ENCODE results near the gene DGLUCY.
"Not testable (repeated sequence)": the region's sequence is repeated elsewhere in the genome, so short reads cannot be mapped to it uniquely, and the experiment has no call there.

The DGLUCY gene

DNA sequence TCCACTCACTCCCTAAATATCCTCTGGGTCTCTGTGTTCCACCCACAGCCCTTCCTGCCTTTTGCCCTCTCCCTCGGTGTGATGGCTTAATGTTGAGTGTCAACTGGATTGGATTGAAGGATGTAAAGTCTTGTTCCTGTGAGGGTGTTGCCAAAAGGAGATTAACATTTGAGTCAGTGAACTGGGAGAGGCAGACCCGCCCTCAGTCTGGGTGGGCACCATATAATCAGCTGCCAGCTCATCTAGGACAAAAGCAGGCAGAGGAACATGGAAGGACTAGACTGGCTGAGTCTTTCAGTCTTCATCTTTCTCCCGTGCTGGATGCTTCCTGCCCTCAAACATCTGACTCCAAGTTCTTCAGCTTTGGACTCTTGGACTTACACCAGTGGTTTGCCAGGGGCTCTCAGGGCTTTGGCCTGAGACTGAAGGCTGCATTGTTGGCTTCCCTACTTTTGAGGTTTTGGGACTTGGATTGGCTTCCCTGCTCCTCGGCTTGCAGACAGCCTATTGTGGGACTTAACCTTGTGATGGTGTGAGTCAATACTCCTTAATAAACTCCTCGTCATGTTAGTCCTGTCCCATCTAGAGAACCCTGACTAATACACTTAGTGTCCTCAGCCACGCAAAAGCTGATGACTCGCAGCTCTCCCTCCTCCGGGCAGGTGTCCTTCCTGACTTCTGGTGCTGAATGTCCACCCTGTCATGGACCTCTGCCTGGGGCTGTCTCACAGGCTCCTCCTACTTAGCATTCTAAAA, 5.9 kb downstream of the DGLUCY start:
- TF ChIP-seq, protein P1, sequence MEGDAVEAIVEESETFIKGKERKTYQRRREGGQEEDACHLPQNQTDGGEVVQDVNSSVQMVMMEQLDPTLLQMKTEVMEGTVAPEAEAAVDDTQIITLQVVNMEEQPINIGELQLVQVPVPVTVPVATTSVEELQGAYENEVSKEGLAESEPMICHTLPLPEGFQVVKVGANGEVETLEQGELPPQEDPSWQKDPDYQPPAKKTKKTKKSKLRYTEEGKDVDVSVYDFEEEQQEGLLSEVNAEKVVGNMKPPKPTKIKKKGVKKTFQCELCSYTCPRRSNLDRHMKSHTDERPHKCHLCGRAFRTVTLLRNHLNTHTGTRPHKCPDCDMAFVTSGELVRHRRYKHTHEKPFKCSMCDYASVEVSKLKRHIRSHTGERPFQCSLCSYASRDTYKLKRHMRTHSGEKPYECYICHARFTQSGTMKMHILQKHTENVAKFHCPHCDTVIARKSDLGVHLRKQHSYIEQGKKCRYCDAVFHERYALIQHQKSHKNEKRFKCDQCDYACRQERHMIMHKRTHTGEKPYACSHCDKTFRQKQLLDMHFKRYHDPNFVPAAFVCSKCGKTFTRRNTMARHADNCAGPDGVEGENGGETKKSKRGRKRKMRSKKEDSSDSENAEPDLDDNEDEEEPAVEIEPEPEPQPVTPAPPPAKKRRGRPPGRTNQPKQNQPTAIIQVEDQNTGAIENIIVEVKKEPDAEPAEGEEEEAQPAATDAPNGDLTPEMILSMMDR (IDR thresholded peaks at IDR 0.05; ENCODE audit: low read depth, low read length) = no peak
- no peak overlapping the region for H3K4me3 ChIP-seq (ENCODE audit: low read depth, low read length)

DNA sequence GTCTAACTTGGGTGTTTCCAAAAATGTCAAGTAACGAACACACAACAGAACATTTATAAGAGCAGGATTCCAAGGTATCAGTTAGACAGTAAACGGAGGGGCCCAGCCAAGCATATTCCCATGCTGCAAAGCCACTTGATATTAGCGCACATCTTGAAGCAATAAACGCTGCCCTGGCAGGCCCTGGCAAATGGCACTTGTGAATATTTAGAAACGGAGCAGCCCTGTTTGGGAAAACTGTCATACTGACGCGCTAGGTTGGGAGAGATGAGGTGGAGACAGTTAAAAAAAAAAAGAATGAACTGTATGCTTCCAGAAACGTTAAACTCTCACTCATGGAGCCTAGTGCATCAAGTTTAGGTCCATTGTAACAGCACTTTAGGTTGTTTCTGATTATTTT, 9.3 kb downstream of the DGLUCY start:
- TF ChIP-seq, protein P1 (IDR thresholded peaks at IDR 0.05; ENCODE audit: low read depth, low read length) = no peak
- no peak overlapping the region for H3K4me3 ChIP-seq (ENCODE audit: low read depth, low read length)

DNA sequence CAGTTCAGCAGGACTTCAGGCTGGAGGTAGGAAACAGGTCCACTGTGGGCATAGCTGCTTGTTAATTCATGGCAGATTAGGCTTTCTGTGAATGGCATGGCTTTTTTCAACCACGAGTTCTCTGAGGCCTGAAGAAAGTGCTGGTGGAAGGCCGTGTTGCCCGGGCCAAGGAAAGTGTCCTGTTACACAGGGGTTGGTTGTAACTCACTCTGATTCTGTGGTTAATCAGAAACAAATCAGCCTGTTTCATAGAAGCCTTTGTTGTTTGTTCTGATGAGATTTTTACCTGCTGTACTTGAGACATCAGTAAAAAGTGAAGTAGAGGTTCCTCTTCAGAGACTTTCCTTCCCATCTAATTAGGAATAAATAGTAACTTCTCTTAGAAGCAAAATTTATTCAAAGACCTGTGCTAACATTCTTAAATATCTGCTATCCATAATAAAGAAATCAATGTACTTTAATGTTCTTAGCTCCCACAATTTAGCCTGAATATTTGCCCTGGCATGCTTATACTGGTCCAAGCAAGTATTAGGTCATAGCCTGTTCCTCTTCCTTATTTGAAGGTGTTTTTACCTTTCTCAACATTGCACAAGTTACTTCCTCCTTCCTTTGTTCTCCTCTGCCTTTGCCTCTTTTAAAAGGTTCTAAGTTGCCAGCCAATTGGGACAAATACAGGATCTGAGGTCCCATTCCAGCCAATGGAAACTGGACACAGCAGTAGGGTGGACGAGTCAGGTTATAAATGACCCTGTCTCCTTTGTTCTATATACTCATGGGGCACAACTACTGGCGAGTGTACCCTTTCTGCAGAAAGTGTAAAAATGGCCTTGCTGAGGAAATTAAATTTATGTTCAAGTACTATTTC, 10.8 kb downstream of the DGLUCY start:
- H3K4me3 ChIP-seq (ENCODE audit: low read depth, low read length) = not testable (repeated sequence)

DNA sequence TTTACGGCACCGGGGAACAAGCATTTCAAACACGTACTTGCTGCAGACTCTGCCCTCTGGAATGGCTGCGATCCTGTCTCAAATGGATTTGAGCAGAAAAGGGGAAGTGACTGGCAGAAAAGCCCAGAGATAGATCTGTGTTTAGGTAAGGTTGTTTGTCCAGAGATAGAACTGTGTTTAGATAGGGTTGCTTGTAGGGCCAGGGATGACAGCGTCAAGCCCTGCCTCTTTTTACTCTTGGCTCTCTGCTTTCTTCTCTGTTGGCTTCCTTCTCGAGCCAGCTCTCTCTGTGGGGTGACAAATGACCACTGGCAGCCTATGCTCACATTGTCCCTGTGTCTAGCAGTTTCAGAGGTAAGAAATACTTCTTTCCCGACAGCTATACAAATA, 11.4 kb downstream of the DGLUCY start:
- TF ChIP-seq, protein P1 (IDR thresholded peaks at IDR 0.05; ENCODE audit: low read depth, low read length) = no peak
- H3K4me3 ChIP-seq (ENCODE audit: low read depth, low read length) = no peak overlapping the region

DNA sequence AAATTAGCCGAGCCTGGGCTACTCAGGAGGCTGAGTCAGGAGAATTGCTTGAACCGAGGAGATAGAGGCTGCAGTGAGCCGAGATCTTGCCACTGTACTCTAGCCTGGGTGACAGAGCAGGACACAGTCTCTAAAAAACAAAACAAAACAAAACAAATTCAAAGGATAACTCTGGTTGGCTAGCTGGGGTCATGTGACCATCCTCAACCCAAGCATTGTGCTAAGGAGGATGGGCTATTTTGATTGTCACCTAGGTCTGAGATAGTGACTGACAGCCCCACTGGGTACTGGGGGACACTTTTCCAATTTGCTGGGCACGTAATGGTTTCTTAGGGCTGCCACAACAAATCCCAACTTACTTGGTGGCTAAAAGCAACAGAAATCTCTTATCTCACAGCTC, 11.9 kb downstream of the DGLUCY start:
- TF ChIP-seq, protein P1 (IDR thresholded peaks at IDR 0.05; ENCODE audit: low read depth, low read length) = no peak

DNA sequence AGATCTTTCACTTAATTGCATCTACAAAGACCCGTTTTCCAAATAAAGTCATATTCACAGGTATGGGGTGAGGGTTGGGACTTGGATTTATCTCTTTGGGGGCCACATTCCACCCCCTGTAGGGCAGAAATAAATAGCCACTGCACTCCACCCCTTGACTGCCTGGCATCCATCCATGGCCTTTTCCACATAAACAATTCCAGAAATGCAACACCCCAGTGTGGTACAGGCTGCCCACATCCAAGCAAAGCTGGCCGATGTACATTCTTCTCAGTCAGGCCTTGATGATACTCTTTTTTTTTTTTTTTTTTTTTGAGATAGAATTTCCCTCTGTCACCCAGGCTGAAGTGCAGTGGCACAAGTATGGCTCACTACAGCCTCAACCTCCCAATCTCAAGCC, 12.9 kb downstream of the DGLUCY start:
- TF ChIP-seq, protein P1 (IDR thresholded peaks at IDR 0.05; ENCODE audit: low read depth, low read length) = no peak
- H3K4me3 ChIP-seq (ENCODE audit: low read depth, low read length) = no peak overlapping the region

More for the DNA sequence above, 11.9 kb downstream of the DGLUCY start:
- no peak overlapping the region for H3K4me3 ChIP-seq (ENCODE audit: low read depth, low read length)

DNA sequence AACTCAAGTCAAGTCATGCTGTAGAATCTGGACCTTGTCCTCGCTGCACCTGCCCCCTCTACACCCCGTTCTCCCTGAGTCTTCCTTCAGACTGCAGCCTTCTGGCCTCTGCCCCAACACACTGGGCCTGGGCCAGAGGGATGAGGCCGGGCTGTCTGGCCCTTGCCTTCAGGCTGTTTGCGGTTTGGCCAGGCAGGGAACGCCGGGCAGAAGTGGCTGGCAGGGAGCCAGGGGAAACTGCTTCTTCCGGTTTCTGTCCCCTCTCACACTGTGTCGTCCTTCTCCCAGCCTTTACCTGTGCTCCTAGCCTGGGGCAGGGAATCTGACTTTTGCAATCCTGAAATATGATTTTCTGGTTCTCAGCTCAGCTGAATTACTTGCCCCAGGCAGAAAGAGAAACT, 13.5 kb downstream of the DGLUCY start:
- TF ChIP-seq, protein P1 (IDR thresholded peaks at IDR 0.05; ENCODE audit: low read depth, low read length) = no peak
- H3K4me3 ChIP-seq (ENCODE audit: low read depth, low read length) = no peak overlapping the region
